Neural progenitor cell (in vitro differentiated cells): ENCODE measurements around the gene FUS. TPM values are rescaled to one million over a fixed set of nuclear protein-coding genes. Genes with fewer than 3 reads are reported as not detected.
A peak's percentile ranks its signal among the peaks of the same experiment; 100 is the strongest.

Experiments used
- DNase-seq: peaks from one replicate; pipeline ENCODE4 v3.0.0-alpha.2; 2016; ENCODE audit warnings: low spot score
- H2AFZ ChIP-seq: fragments of 200-600 bp; sonication (generic); replicated peaks from 2 replicates; pipeline ENCODE4 v1.6.1; 2016; ENCODE audit warnings: antibody characterized with exemption
- H3F3A ChIP-seq: fragments of 200-600 bp; sonication (generic); 2 replicates; pipeline ENCODE4 v1.6.1; 2016; ENCODE audit warnings: antibody characterized with exemption, low read depth
- H3K27ac ChIP-seq: fragments of 200-600 bp; sonication (generic); 2 replicates; pipeline ENCODE4 v1.5.1; 2016; ENCODE audit warnings: mild to moderate bottlenecking
- H3K27me3 ChIP-seq: fragments of 200-600 bp; sonication (generic); 2 replicates; pipeline ENCODE4 v1.6.1; 2016; ENCODE audit warnings: mild to moderate bottlenecking, moderate library complexity
- H3K36me3 ChIP-seq: fragments of 200-600 bp; sonication (generic); 2 replicates; pipeline ENCODE4 v1.5.1; 2016
- H3K4me1 ChIP-seq: fragments of 200-600 bp; sonication (generic); 2 replicates; pipeline ENCODE4 v1.6.1; 2016; ENCODE audit warnings: mixed run types
- H3K4me2 ChIP-seq: fragments of 200-600 bp; sonication (generic); 2 replicates; pipeline ENCODE4 v1.6.1; 2016
- H3K4me3 ChIP-seq: fragments of 200-600 bp; sonication (generic); 2 replicates; pipeline ENCODE4 v1.5.1; 2016
- H3K79me2 ChIP-seq: fragments of 200-600 bp; sonication (generic); 2 replicates; pipeline ENCODE4 v1.6.1; 2016; ENCODE audit warnings: low read depth
- H3K9ac ChIP-seq: fragments of 200-600 bp; sonication (generic); 2 replicates; pipeline ENCODE4 v1.6.1; 2016
- H3K9me3 ChIP-seq: fragments of 200-600 bp; sonication (generic); 2 replicates; pipeline ENCODE4 v1.5.1; 2016; ENCODE audit warnings: low read depth
- H4K20me1 ChIP-seq: fragments of 200-600 bp; sonication (generic); 2 replicates; pipeline ENCODE4 v1.6.1; 2016; ENCODE audit warnings: low read depth
- H3K27ac Mint-ChIP-seq: 3 replicates; pipeline ENCODE4 v1.8.0; 2021; ENCODE audit warnings: mixed read lengths
- H3K27me3 Mint-ChIP-seq: 2 replicates; pipeline ENCODE4 v1.8.0; 2022; ENCODE audit warnings: low read depth, mild to moderate bottlenecking, inconsistent platforms, moderate library complexity, mixed read lengths; ENCODE audit not compliant: insufficient read depth
- H3K36me3 Mint-ChIP-seq: 3 replicates; pipeline ENCODE4 v1.8.0; 2021; ENCODE audit warnings: mixed read lengths
- H3K4me1 Mint-ChIP-seq: 3 replicates; pipeline ENCODE4 v1.8.0; 2021; ENCODE audit warnings: mixed read lengths
- H3K4me3 Mint-ChIP-seq: 3 replicates; pipeline ENCODE4 v1.8.0; 2021; ENCODE audit warnings: mild to moderate bottlenecking, moderate library complexity, mixed read lengths
- H3K9me3 Mint-ChIP-seq: 3 replicates; pipeline ENCODE4 v1.8.0; 2020; ENCODE audit warnings: mixed read lengths
- CTCF ChIP-seq: fragments of 200-600 bp; sonication (generic); IDR thresholded peaks from 2 replicates; pipeline ENCODE4 v1.5.1; 2017; ENCODE audit warnings: antibody characterized with exemption, mild to moderate bottlenecking
- EZH2 ChIP-seq: fragments of 200-600 bp; sonication (generic); IDR thresholded peaks from 2 replicates; pipeline ENCODE4 v1.6.1; 2017; ENCODE audit warnings: antibody characterized with exemption, mild to moderate bottlenecking, moderate library complexity
- EZH2phosphoT487 ChIP-seq: fragments of 200-600 bp; sonication (generic); IDR thresholded peaks from 2 replicates; pipeline ENCODE4 v1.6.1; 2017; ENCODE audit warnings: antibody characterized with exemption
- total RNA-seq: library from RNA; depleted of rRNA; stranded (reverse); fragments of >200 nt; gene quantifications from 2 replicates; pipeline ENCODE4 v1.2.3, GENCODE V29; 2015; ENCODE audit warnings: low replicate concordance

The FUS gene
- total RNA-seq = 81.7 and 127 TPM in 2 replicates

GRCh38 chr16:31179747-31180459, at the start of gene FUS:
TSS of gene FUS (plus strand) at chr16:31180139. CDS start at chr16:31180215, 76 bp downstream.
- peaks cover 4% of the 10 kb centered on the region for H3K9me3 Mint-ChIP-seq
- H2AFZ ChIP-seq = peak within 1 kb of the TSS; percentile 85

GRCh38 chr16:31130336-31130891, 49.5 kb upstream of the FUS start:
- Histone ChIP-seq H3K4me3 (no peak overlapping the region), H2AFZ (no peak overlapping the region), H3K27me3 (no peaks in the 10 kb centered on the region), H3K9me3 (no peaks in the 10 kb centered on the region), H3F3A (peaks cover 20% of the 10 kb centered on the region), H3K27ac (no peak overlapping the region), H4K20me1 (peaks cover 6% of the 10 kb centered on the region), H3K4me1 (peaks cover 10% of the 10 kb centered on the region), H3K36me3 (no peaks in the 10 kb centered on the region), H3K4me2 (no peak overlapping the region), H3K79me2 (no peaks in the 10 kb centered on the region), H3K9ac (no peak overlapping the region)
- Mint-ChIP-seq H3K4me3 (no peak overlapping the region), H3K9me3 (no peaks in the 10 kb centered on the region), H3K4me1 (peaks cover 19% of the 10 kb centered on the region), H3K27ac (no peak overlapping the region), H3K36me3 (peaks cover 18% of the 10 kb centered on the region), H3K27me3 (peaks cover 4% of the 10 kb centered on the region)
- TF ChIP-seq EZH2 (no peak), CTCF (no peak), EZH2phosphoT487 (no peak)
- DNase-seq = no peak

More at GRCh38 chr16:31179747-31180459, at the start of gene FUS:
- Histone ChIP-seq H3K9me3 (no peaks in the 10 kb centered on the region), H3K27ac (peak within 1 kb of the TSS; percentile 97), H3K27me3 (no peaks in the 10 kb centered on the region), H3K9ac (peak within 1 kb of the TSS; percentile 92), H3K36me3 (peaks cover 4% of the 10 kb centered on the region), H3K79me2 (peaks cover 58% of the 10 kb centered on the region), H3K4me3 (peak within 1 kb of the TSS; percentile 72), H3K4me1 (peaks cover 17% of the 10 kb centered on the region), H3F3A (peaks cover 38% of the 10 kb centered on the region), H3K4me2 (peak within 1 kb of the TSS; percentile 95), H4K20me1 (peaks cover 43% of the 10 kb centered on the region)
- peak within 1 kb of the TSS; percentile 100 for H3K27ac Mint-ChIP-seq
- H3K27me3 Mint-ChIP-seq = peaks cover 19% of the 10 kb centered on the region
- H3K4me1 Mint-ChIP-seq = peaks cover 39% of the 10 kb centered on the region
- peaks cover 29% of the 10 kb centered on the region for H3K36me3 Mint-ChIP-seq
- peak within 1 kb of the TSS; percentile 98 for H3K4me3 Mint-ChIP-seq
- TF ChIP-seq CTCF (no peak), EZH2phosphoT487 (no peak), EZH2 (no peak)
- DNase-seq = peak; percentile 98

GRCh38 chr16:31130899-31131298, 49.0 kb upstream of the FUS start:
- peaks cover 22% of the 10 kb centered on the region for H3K4me1 Mint-ChIP-seq
- H3K27ac ChIP-seq = no peak overlapping the region
- H2AFZ ChIP-seq = no peak overlapping the region
- no peaks in the 10 kb centered on the region for H3K9me3 ChIP-seq
- H3K79me2 ChIP-seq = no peaks in the 10 kb centered on the region
- no peak overlapping the region for H3K27ac Mint-ChIP-seq
- peaks cover 15% of the 10 kb centered on the region for H3K4me1 ChIP-seq
- no peak overlapping the region for H3K4me2 ChIP-seq
- H3K36me3 Mint-ChIP-seq = peaks cover 16% of the 10 kb centered on the region
- peaks cover 6% of the 10 kb centered on the region for H4K20me1 ChIP-seq
- no peaks in the 10 kb centered on the region for H3K36me3 ChIP-seq
- TF ChIP-seq CTCF (no peak), EZH2phosphoT487 (no peak), EZH2 (no peak)
- no peaks in the 10 kb centered on the region for H3K27me3 ChIP-seq
- H3K4me3 ChIP-seq = no peak overlapping the region
- no peaks in the 10 kb centered on the region for H3K9me3 Mint-ChIP-seq
- no peak for DNase-seq
- H3F3A ChIP-seq = peaks cover 20% of the 10 kb centered on the region
- no peak overlapping the region for H3K4me3 Mint-ChIP-seq
- no peak overlapping the region for H3K9ac ChIP-seq
- H3K27me3 Mint-ChIP-seq = peaks cover 4% of the 10 kb centered on the region
